ENCODE data around the gene SPON2. TPM values are rescaled to one million over a fixed set of nuclear protein-coding genes. Genes with fewer than 3 reads are reported as not detected.

SPON2 gene
- total RNA-seq, 1 donor from 2014 or later, result 10.9 TPM

GRCh38 chr4:1137850-1138249, 34.5 kb downstream of the SPON2 start:
- H3K27me3 ChIP-seq (ENCODE audit: control insufficient read depth, insufficient read depth, low read length), result peaks cover 8% of the 10 kb centered on the region
- TF ChIP-seq, protein P1, sequence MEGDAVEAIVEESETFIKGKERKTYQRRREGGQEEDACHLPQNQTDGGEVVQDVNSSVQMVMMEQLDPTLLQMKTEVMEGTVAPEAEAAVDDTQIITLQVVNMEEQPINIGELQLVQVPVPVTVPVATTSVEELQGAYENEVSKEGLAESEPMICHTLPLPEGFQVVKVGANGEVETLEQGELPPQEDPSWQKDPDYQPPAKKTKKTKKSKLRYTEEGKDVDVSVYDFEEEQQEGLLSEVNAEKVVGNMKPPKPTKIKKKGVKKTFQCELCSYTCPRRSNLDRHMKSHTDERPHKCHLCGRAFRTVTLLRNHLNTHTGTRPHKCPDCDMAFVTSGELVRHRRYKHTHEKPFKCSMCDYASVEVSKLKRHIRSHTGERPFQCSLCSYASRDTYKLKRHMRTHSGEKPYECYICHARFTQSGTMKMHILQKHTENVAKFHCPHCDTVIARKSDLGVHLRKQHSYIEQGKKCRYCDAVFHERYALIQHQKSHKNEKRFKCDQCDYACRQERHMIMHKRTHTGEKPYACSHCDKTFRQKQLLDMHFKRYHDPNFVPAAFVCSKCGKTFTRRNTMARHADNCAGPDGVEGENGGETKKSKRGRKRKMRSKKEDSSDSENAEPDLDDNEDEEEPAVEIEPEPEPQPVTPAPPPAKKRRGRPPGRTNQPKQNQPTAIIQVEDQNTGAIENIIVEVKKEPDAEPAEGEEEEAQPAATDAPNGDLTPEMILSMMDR (IDR thresholded peaks at IDR 0.05; ENCODE audit: insufficient read depth, low read length, poor library complexity, severe bottlenecking), result no peak
- no peaks in the 10 kb centered on the region for H3K36me3 ChIP-seq (ENCODE audit: control insufficient read depth, insufficient read depth, low read length)
- no peak overlapping the region for H3K4me3 ChIP-seq (ENCODE audit: low read depth, low read length)
- no peak for DNase-seq (ENCODE audit: low read depth)

DNA sequence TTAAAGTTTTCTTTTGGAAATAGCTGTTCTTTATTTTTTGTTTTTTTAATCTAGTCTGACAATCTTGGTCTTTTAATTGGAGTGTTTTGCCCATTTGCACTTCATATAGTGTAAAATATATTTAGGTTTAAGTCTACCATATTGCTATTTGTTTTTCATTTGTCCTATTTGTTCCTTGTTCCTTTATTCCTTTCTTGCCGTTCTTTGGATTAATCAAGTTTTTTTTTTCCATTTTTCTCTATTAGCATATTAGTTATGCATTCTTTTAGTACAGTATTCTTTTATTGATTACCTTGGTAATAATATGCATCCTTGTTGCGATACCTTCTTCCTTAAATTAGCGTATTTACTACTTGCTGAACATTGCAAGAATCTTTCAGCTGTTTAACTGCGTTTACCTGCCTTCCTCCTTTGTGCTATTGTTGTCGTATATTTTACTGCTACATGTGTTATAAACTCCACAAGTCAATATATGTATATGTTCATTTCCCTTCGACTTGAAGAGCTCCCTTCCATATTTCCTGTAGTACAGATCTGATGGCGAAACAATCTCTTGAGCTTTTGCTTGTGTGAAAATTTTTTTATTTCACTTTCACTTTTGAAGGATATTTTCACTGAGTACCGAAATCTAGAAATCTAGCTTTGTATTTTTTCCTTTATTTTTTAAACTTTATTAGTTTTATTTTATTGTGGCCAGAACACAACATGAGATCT, 35.2 kb downstream of the SPON2 start:
- peaks cover 5% of the 10 kb centered on the region for H3K27me3 ChIP-seq (ENCODE audit: control insufficient read depth, insufficient read depth, low read length)
- no peak for DNase-seq (ENCODE audit: low read depth)
- TF ChIP-seq, protein P1 (IDR thresholded peaks at IDR 0.05; ENCODE audit: insufficient read depth, low read length, poor library complexity, severe bottlenecking), result no peak

DNA sequence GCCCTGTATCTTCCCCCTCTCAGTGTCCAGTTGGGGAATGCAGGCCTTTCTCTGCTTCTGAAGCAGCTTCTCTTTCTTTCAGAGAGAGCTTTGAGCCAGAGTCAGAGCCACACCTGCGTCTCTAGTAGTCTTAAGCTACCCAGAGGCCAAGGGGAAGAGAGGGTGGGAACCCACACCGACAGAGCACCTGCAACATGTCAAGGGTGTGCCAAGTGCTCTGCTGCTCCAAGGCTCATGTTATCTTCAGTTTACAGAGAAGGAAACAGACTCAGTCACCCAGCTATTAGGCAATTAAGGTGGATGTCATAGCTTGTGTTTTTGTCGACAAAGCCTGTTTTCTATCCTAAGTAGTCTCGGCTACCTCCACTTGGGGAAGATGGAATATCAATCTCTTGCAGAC, 36.3 kb downstream of the SPON2 start:
- TF ChIP-seq, protein P1 (IDR thresholded peaks at IDR 0.05; ENCODE audit: insufficient read depth, low read length, poor library complexity, severe bottlenecking), result no peak

More for the DNA sequence above, 35.2 kb downstream of the SPON2 start:
- Histone ChIP-seq H3K36me3 (ENCODE audit: control insufficient read depth, insufficient read depth, low read length) (no peaks in the 10 kb centered on the region), H3K4me3 (ENCODE audit: low read depth, low read length) (no peak overlapping the region)

GRCh38 chr4:1133033-1133432, 39.4 kb downstream of the SPON2 start:
- TF ChIP-seq, protein P1 (IDR thresholded peaks at IDR 0.05; ENCODE audit: insufficient read depth, low read length, poor library complexity, severe bottlenecking), result no peak
- Histone ChIP-seq H3K36me3 (ENCODE audit: control insufficient read depth, insufficient read depth, low read length) (no peaks in the 10 kb centered on the region), H3K4me3 (ENCODE audit: low read depth, low read length) (no peak overlapping the region), H3K27me3 (ENCODE audit: control insufficient read depth, insufficient read depth, low read length) (peaks cover 5% of the 10 kb centered on the region)
- DNase-seq (ENCODE audit: low read depth), result no peak

More for the DNA sequence above, 36.3 kb downstream of the SPON2 start:
- no peak for DNase-seq (ENCODE audit: low read depth)
- Histone ChIP-seq H3K36me3 (ENCODE audit: control insufficient read depth, insufficient read depth, low read length) (no peaks in the 10 kb centered on the region), H3K4me3 (ENCODE audit: low read depth, low read length) (no peak overlapping the region), H3K27me3 (ENCODE audit: control insufficient read depth, insufficient read depth, low read length) (peaks cover 5% of the 10 kb centered on the region)

DNA sequence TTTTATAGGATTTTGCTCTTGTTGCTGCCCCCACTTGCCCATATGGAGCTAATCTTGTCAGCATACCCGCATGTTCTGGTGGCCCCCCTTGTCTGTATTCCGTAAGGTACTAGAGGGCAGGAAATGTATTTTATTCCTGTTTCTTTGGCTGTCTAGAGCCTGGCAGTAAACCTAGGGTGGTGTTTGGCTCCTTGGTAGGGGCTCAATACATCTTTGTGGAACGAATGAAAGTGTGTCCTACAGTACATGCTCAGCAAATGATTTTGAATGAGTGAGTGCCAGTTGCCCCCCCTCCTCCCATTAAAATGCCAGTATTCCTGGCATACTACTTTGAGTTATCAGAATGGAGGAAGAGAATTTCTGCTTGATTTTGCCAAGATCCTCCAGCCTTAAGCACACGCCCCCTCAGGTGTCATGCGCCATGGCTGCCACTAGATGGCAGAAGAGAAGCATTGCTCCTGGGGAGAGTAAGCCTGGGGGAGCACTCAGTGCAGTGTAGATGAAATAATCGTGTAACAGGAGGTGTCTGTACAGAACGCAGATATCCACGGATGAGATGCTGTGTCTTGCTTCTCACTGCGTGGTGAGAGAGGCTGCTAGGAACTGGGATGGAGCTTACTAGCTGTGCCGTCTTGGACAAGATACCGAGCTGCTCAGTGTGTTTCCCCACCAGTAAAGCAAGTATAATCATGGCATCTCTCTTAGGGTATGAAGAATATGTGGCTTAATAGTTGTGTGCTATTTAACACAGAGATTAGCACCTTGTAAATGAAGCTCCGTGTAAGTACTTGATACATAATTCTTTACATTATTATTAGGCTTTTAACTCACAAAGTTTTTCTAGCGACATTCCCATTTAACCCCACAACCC, 41.8 kb downstream of the SPON2 start:
- Histone ChIP-seq H3K27me3 (ENCODE audit: control insufficient read depth, insufficient read depth, low read length) (peaks cover 5% of the 10 kb centered on the region), H3K4me3 (ENCODE audit: low read depth, low read length) (no peak overlapping the region), H3K36me3 (ENCODE audit: control insufficient read depth, insufficient read depth, low read length) (no peaks in the 10 kb centered on the region)
- TF ChIP-seq, protein P1 (IDR thresholded peaks at IDR 0.05; ENCODE audit: insufficient read depth, low read length, poor library complexity, severe bottlenecking), result peak; percentile 99
- peak; percentile 34 for DNase-seq (ENCODE audit: low read depth)

Measured in kidney epithelial cell (primary cell).